GM12892 (cell line): ENCODE data around the gene SEC22C.

Experiments
- POLR2A ChIP-seq: IDR thresholded peaks from 2 replicates; pipeline ENCODE4 v1.6.1; 2011; ENCODE audit warnings: low read depth, low read length, control low read depth
- POLR2AphosphoS5 ChIP-seq: IDR thresholded peaks from 2 replicates; pipeline ENCODE4 v1.6.1; 2011; ENCODE audit warnings: low read depth, low read length, control low read depth

- TF ChIP-seq POLR2A (no peak), POLR2AphosphoS5 (no peak)
Observed at GRCh38 chr3:42520336-42520735, 61.4 kb downstream of the SEC22C start.
